LNCaP clone FGC (cell line): ENCODE results near the gene THOP1.

Experiments
- DNase-seq: peaks from one replicate; pipeline ENCODE4 v3.0.0-alpha.2; 2011; ENCODE audit warnings: low read depth
- H3K4me3 ChIP-seq: 2 replicates; pipeline ENCODE4 v1.5.1; 2011; ENCODE audit warnings: mild to moderate bottlenecking, low read depth, low read length, control low read depth
- TF ChIP-seq, protein P1 (sequence below): IDR thresholded peaks from 2 replicates; pipeline ENCODE4 v1.5.1; 2012; ENCODE audit warnings: mild to moderate bottlenecking; ENCODE audit not compliant: control insufficient read depth, insufficient read depth; ENCODE audit errors: extremely low read depth

Gene THOP1

DNA sequence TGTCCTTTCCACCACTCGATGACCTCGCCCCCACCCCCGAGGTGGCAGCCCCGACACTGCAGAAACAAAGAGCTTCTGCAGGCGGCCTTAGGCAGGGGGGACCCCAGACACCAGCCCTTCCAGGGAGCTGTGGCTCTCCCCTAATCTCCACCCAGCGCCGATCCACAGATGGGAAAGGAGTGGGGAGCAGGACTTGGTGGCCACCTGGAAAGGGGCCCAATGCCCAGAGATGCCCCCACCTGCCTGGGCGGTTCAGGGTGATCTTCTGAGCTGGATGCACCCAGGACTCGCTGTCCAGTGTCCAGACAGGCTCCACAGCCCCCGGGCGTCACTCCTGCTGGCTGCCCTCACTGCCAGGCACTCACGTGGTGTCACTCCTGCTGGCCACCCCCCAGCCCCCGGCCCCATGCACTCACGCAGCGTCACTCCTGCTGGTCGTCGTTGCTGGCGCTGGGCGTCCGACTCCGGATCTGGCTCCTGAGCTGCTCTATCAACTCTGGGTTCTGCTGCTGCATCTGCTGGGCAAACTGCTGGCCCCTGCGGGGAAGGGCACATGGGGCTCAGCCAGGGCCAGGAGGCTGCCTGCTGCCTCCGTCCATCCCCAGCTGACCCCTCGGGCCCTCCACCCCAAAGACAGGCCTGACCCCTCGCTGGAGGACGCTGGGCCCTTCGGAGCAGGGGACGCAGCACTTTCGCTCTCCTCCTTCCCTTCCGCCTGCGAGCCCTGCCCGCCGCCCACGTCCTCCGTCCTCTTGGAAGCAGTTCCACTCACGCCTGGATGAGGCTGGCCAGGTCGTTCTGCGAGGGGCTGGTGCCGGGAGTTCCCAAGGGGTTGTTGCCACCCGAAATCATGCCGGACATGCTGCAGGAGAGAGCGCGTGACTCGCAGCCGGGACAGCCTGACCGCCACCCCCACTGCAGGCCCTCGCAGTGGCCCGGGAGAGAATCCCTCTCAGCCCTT is 28.1 kb upstream of the THOP1 start:
- no peak overlapping the region for H3K4me3 ChIP-seq
- DNase-seq = no peak

DNA sequence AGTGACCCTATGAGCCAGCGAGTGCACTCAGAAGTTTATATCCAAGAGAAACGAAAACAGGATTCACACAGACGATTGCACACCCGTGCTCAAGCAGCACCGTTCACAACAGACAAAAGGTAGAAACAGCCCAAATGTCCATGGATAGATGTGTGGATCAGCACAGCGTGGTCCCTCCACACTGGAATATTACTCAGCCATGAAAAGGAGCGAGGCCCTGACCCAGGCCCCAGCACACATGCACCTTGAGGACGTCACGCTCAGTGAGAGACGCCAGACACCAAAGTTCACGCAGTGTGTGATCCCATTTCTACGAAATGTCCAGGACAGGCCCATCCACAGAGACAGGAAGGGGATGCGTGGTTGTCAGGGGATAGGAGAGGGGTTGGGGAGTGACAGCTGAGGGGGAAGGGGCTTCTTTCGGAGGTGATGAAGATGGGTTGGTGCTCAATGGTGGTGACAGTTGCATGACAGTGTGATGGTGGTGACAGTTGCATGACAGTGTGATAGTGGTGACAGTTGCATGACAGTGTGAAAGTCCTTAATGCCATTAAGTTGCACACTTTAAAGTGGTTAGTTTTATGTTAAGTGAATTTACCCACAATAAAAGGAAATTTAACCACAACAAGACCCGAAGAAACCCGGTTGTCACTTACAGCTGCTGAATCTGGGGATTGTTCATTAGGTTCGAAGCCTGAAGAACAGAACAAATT is 26.5 kb upstream of the THOP1 start:
- no peak overlapping the region for H3K4me3 ChIP-seq
- TF ChIP-seq, protein P1, sequence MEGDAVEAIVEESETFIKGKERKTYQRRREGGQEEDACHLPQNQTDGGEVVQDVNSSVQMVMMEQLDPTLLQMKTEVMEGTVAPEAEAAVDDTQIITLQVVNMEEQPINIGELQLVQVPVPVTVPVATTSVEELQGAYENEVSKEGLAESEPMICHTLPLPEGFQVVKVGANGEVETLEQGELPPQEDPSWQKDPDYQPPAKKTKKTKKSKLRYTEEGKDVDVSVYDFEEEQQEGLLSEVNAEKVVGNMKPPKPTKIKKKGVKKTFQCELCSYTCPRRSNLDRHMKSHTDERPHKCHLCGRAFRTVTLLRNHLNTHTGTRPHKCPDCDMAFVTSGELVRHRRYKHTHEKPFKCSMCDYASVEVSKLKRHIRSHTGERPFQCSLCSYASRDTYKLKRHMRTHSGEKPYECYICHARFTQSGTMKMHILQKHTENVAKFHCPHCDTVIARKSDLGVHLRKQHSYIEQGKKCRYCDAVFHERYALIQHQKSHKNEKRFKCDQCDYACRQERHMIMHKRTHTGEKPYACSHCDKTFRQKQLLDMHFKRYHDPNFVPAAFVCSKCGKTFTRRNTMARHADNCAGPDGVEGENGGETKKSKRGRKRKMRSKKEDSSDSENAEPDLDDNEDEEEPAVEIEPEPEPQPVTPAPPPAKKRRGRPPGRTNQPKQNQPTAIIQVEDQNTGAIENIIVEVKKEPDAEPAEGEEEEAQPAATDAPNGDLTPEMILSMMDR = no peak
- no peak for DNase-seq

More for the DNA sequence above, 28.1 kb upstream of the THOP1 start:
- TF ChIP-seq, protein P1 = no peak

DNA sequence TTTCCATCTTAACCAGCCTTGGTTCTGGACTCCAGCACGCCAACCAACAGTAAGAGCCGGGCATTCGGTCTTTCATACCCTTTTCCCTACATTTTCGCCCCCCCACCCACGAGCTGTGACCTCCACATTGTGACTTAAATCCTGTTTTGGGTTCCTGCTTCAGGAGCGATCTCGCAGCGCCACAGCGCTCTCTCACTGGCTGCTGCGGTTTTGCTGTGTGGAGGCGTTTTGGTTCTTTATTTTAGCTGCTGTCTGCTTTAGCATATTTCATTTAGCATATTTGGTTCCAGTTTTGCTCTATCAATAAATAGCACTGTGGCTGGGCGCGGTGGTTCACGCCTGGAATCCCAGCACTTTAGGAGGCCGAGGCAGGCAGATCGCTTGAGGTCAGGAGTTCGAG is 25.9 kb upstream of the THOP1 start:
- TF ChIP-seq, protein P1 = no peak
- no peak for DNase-seq
- H3K4me3 ChIP-seq = no peak overlapping the region

DNA sequence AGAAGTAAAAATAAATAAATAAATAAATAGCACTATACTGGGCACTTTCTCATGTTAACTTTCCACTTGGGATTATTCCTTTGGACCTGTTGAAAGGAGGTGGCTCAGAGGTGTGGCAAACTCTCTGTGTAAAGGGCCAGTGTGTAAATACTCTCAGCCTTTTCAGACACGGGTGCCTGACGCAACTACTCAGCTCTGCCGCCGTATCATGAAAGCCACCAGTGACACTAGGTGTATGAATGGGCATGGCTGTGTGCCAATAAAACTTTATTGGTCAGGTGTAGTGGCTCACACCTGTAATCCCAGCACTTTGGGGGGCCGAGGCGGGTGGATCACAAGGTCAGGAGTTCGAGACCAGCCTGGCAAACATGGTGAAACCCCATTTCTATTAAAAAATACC is 25.3 kb upstream of the THOP1 start:
- DNase-seq = no peak
- H3K4me3 ChIP-seq = no peak overlapping the region
- TF ChIP-seq, protein P1 = no peak

DNA sequence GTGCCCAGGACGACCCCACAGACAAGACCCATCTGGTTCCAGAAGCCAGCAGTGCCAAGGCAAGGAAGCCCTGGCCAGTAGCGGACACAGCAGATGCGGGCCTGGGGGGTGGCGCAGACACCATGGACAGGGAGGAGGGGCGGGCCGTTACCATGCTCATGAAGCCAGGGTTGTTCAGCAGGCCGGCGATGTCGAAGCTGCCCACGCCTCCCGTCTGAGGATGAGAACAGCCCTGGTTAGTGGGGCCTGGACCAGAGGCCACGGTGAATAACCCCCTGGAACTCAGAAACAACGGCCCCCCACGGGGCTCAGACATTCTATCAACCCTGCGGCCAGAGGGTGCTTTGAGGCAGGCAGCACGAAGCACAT is 24.0 kb upstream of the THOP1 start:
- H3K4me3 ChIP-seq = no peak overlapping the region
- no peak for DNase-seq
- TF ChIP-seq, protein P1 = no peak

DNA sequence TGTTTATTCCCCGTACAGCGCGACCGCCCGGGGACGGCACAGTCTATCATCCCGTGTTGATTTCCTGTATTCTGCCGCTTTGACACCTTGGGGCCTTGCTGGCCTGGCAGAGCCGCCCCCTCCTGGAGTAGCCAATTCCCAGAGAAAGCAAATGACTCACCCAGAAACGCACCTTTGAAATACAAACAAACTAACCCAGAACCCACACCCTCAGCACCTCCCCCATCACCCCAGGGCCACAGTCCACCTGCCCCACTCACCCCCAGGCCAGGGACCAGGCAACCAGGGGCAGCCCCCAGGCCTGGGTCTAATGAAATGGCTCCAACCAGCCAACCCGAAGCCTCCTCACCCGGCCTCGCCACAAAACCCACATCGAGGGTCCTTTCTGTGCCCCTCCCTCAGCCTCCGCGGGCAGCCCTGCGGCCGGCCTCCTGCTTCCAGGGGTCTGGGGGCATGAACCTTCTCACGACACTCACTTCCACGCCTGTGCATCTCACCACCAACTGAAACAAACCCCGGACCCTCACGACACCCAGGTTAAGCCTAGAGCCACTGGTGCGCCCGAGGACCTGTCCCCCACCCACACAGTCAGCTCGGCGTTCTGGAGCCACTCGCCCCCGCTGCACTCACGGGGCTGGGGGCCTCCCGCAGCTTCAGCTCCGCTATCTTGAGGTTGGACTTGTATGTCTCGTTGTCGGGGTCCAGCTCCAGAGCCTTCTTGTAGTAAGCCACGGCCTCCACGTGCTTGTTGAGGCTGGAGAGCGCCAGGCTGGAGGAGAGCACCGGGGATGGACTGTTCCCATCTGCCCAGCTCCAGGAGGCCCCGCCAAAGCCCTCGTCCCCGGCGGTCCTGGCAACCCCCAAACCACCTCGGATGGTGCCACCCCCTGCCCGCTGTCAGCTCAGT is 23.2 kb upstream of the THOP1 start:
- DNase-seq = no peak
- TF ChIP-seq, protein P1 = no peak
- H3K4me3 ChIP-seq = no peak overlapping the region
